GM20000 (cell line): ENCODE data around the gene RMND1.

ENCODE experiments used
- DNase-seq: peaks from one replicate; pipeline ENCODE4 v3.0.0; 2012; ENCODE audit warnings: low spot score
- CTCF ChIP-seq: IDR thresholded peaks from 2 replicates; pipeline ENCODE4 v1.5.1; 2012; ENCODE audit warnings: mild to moderate bottlenecking, control low read depth; ENCODE audit errors: extremely low read depth, missing control alignments

RMND1 gene

GRCh38 chr6:151390851-151391470 lies 61.0 kb downstream of the RMND1 start:
- no peak for TF ChIP-seq CTCF
- DNase-seq: peak; percentile 85

- TF ChIP-seq CTCF: no peak
These were observed 61.6 kb downstream of the RMND1 start for GRCh38 chr6:151390276-151390850.

GRCh38 chr6:151389618-151390275 lies 62.2 kb downstream of the RMND1 start:
- DNase-seq: peak; percentile 21
- TF ChIP-seq CTCF: no peak

More at GRCh38 chr6:151390276-151390850, 61.6 kb downstream of the RMND1 start:
- peak; percentile 98 for DNase-seq

- TF ChIP-seq CTCF: no peak
- DNase-seq: no peak
These were observed 62.8 kb downstream of the RMND1 start for GRCh38 chr6:151388997-151389617.

- no peak for DNase-seq
- TF ChIP-seq CTCF: no peak
These were observed 63.7 kb downstream of the RMND1 start for GRCh38 chr6:151388236-151388635.

DNA sequence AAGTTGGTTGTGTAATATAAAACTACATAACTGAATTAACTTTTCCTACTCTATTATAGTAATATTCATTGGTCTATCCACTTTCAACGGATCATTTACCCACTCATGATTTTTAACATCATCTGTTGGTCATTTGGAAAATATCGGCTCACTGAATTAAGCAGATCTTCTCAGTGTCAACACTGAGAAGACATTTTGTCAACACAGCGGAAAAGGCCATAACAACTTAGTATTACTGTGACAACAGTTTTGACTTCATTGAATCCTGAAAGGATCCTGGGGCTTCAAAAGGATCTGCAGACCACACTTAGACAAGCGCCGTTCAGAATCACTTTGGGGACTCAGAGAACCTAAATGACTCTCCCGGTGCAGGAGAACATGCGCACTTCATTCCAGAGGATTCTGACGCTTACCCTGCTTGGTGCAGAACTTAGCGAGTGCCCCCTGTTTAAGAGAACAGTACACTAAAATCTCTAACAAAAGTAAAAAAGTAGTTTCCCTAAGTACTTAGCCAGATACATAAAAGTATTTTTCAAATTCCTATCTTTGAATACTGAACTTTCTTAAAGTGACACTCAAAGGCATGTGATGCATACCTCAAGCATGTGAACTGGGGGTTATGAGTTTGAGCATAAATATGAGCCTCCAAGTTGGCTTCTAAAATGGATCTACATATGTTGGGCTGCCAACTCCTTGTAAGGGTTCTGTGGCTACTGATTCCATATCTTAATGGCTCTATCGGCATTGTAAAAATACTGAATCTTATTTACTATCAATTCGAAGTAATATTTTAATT lies 64.6 kb downstream of the RMND1 start:
- DNase-seq: no peak
- TF ChIP-seq CTCF: no peak
